Measurements from ENCODE around the gene PSTPIP2.

GRCh38 chr18:46001892-46002291 is 70.2 kb downstream of the PSTPIP2 start:
- TF ChIP-seq CTCF (IDR thresholded peaks at IDR 0.05 in 8 of 11, conservative IDR thresholded peaks at IDR 0.05 in 3 of 11): no peak
- TF ChIP-seq POLR2A (IDR thresholded peaks at IDR 0.05): no peak

Measured in spleen (tissue), 7 donors.